ENCODE results near the gene SPAG7.

The SPAG7 gene

GRCh38 chr17:4950075-4950745 is 17.4 kb downstream of the SPAG7 start:
- peak; percentile 23 for DNase-seq (ENCODE audit: low read depth)

GRCh38 chr17:4949321-4950074 is 18.1 kb downstream of the SPAG7 start:
- peak; percentile 63 for DNase-seq (ENCODE audit: low read depth)

GRCh38 chr17:4948931-4949320 is 18.7 kb downstream of the SPAG7 start:
- DNase-seq (ENCODE audit: low read depth): peak; percentile 67

- DNase-seq (ENCODE audit: low read depth): peak; percentile 85
These were observed 19.3 kb downstream of the SPAG7 start, which contains the start of gene PFN1 for GRCh38 chr17:4948166-4948930. Gene PFN1 (minus strand): TSS chr17:4948530. CDS start chr17:4948394, 136 bp downstream.

GRCh38 chr17:4947411-4948165 is 20.0 kb downstream of the SPAG7 start:
- DNase-seq (ENCODE audit: low read depth): peak; percentile 49

GRCh38 chr17:4947010-4947410 is 20.6 kb downstream of the SPAG7 start:
- no peak for DNase-seq (ENCODE audit: low read depth)

- no peak for DNase-seq (ENCODE audit: low read depth)
These were observed 21.2 kb downstream of the SPAG7 start for GRCh38 chr17:4946312-4946976.

GRCh38 chr17:4945944-4946280 is 21.7 kb downstream of the SPAG7 start:
- no peak for DNase-seq (ENCODE audit: low read depth)

- peak; percentile 80 for DNase-seq (ENCODE audit: low read depth)
These were observed 22.3 kb downstream of the SPAG7 start for GRCh38 chr17:4945176-4945943.

- DNase-seq (ENCODE audit: low read depth): no peak
These were observed 23.0 kb downstream of the SPAG7 start for GRCh38 chr17:4944554-4945175.

- no peak for DNase-seq (ENCODE audit: low read depth)
These were observed 23.5 kb downstream of the SPAG7 start for GRCh38 chr17:4944163-4944553.

- DNase-seq (ENCODE audit: low read depth): no peak
These were observed 24.7 kb downstream of the SPAG7 start for GRCh38 chr17:4942760-4943508.

- no peak for DNase-seq (ENCODE audit: low read depth)
These were observed 26.4 kb downstream of the SPAG7 start for GRCh38 chr17:4941319-4941610.

GRCh38 chr17:4940555-4941318 is 26.9 kb downstream of the SPAG7 start:
- peak; percentile 33 for DNase-seq (ENCODE audit: low read depth)

GRCh38 chr17:4939796-4940554 is 27.6 kb downstream of the SPAG7 start, which contains the start of the genes RNF167 and SLC25A11:
Gene RNF167 (plus strand): TSS chr17:4940268. CDS start chr17:4940910, 642 bp downstream.
Gene SLC25A11 (minus strand): TSS chr17:4940046. CDS start chr17:4939910, 136 bp downstream.
- DNase-seq (ENCODE audit: low read depth): peak; percentile 90

GRCh38 chr17:4939546-4939795 is 28.1 kb downstream of the SPAG7 start:
- DNase-seq (ENCODE audit: low read depth): no peak

GRCh38 chr17:4938688-4939545 is 28.7 kb downstream of the SPAG7 start:
- DNase-seq (ENCODE audit: low read depth): no peak
